Measurements from ENCODE around the gene ZNF668.

DNA sequence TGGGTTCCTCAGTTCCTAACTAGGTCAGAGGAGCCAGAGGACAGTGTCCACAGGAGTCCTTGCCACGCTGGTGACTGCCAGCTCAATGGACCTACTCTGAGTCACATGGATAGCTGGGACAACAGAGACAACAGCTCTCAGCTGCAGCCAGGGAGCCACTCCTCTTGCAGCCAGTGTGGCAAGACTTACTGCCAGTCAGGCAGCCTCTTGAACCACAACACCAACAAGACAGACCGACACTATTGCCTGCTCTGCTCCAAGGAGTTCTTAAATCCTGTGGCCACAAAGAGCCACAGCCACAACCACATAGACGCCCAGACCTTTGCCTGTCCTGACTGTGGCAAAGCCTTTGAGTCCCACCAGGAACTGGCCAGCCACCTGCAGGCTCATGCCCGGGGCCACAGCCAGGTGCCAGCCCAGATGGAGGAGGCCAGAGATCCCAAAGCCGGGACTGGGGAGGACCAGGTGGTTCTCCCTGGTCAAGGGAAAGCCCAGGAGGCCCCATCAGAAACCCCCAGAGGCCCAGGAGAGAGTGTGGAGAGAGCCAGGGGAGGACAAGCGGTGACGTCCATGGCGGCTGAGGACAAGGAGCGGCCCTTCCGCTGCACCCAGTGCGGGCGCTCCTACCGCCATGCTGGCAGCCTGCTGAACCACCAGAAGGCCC lies 6.8 kb upstream of the ZNF668 start:
- TF ChIP-seq REST (IDR thresholded peaks at IDR 0.05; ENCODE audit: low read depth) (no peak), RAD21 (IDR thresholded peaks at IDR 0.05; ENCODE audit: low read depth) (no peak), CEBPB (IDR thresholded peaks at IDR 0.05) (no peak), YY1 (IDR thresholded peaks at IDR 0.05; ENCODE audit: low read depth) (no peak), USF1 (IDR thresholded peaks at IDR 0.05) (no peak), EP300 (IDR thresholded peaks at IDR 0.05; ENCODE audit: borderline replicate concordance) (no peak), TEAD4 (IDR thresholded peaks at IDR 0.05) (no peak), CREB1 (IDR thresholded peaks at IDR 0.05; ENCODE audit: low read depth) (no peak), NFIC (IDR thresholded peaks at IDR 0.05) (no peak), TCF12 (IDR thresholded peaks at IDR 0.05; ENCODE audit: low read depth) (no peak), TAF1 (IDR thresholded peaks at IDR 0.05; ENCODE audit: low read depth) (no peak), EGR1 (IDR thresholded peaks at IDR 0.05) (no peak), ZBTB7A (IDR thresholded peaks at IDR 0.05; ENCODE audit: low read depth) (no peak)
- TF ChIP-seq, protein P1, sequence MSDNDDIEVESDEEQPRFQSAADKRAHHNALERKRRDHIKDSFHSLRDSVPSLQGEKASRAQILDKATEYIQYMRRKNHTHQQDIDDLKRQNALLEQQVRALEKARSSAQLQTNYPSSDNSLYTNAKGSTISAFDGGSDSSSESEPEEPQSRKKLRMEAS (IDR thresholded peaks at IDR 0.05): no peak

Data from Ishikawa (cell line).